Vagina (tissue), 2 donors: ENCODE data around the gene SLC8A2. TPM values are rescaled to one million over a fixed set of nuclear protein-coding genes. Genes with fewer than 3 reads are reported as not detected.
A peak's percentile ranks its signal among the peaks of the same experiment; 100 is the strongest.

Source experiments
- DNase-seq, 2 donors: peaks; one replicate each; pipeline ENCODE4 v3.0.0-alpha.2; 2017; ENCODE audit errors: extremely low spot score in 2 of 2
- H3K27ac ChIP-seq: fragments of 200-600 bp; sonication (generic); one replicate; pipeline ENCODE4 v1.5.1; 2019
- H3K27me3 ChIP-seq: fragments of 200-600 bp; sonication (generic); one replicate; pipeline ENCODE4 v1.5.1; 2019
- H3K36me3 ChIP-seq, 2 donors: fragments of 200-600 bp; sonication (generic); one replicate each; pipeline ENCODE4 v1.5.1; 2017 to 2019
- H3K4me1 ChIP-seq: fragments of 200-600 bp; sonication (generic); one replicate; pipeline ENCODE4 v1.5.1; 2019
- H3K4me3 ChIP-seq, 2 donors: fragments of 200-600 bp; sonication (generic); 1 replicate in 1 of 2; 2 replicates in 1 of 2; pipeline ENCODE4 v1.5.1; 2016 to 2019
- H3K9me3 ChIP-seq: fragments of 200-600 bp; sonication (generic); one replicate; pipeline ENCODE4 v1.5.1; 2019
- CTCF ChIP-seq, 3 experiments: fragments of 450-650 bp in 2 of 3; fragments of 200-600 bp in 1 of 3; sonication (generic) in 1 of 3; IDR thresholded peaks; one replicate each; pipeline ENCODE4 v1.5.1; 2017 to 2019; ENCODE audit warnings: antibody characterized with exemption in 3 of 3, mild to moderate bottlenecking in 2 of 3, moderate library complexity in 2 of 3
- POLR2A ChIP-seq, 2 donors: fragments of 450-650 bp; IDR thresholded peaks; one replicate each; pipeline ENCODE4 v1.6.1; 2017; ENCODE audit warnings: antibody characterized with exemption in 2 of 2, mild to moderate bottlenecking in 2 of 2, moderate library complexity in 2 of 2
- POLR2AphosphoS5 ChIP-seq, 2 donors: sonication (generic); formaldehyde crosslinking; IDR thresholded peaks; one replicate each; pipeline ENCODE4 v1.9.0; 2017; ENCODE audit warnings: antibody characterized with exemption in 2 of 2, mild to moderate bottlenecking in 2 of 2, low read depth in 1 of 2; ENCODE audit not compliant: insufficient read depth in 1 of 2
- intact Hi-C: fragments of 100-400 bp; cut with DNase I; formaldehyde crosslinking; loops from one replicate; pipeline ENCODE4 v1.15.1; 2023
- total RNA-seq: library from RNA; depleted of rRNA; stranded (reverse); fragments of >200 nt; gene quantifications from one replicate; pipeline ENCODE4 v1.2.3, GENCODE V29; 2016

Gene SLC8A2
- total RNA-seq, 1 donor from 2014 or later: 0.49 TPM

- H3K9me3 ChIP-seq: no peaks in the 10 kb centered on the region
- H3K27ac ChIP-seq: no peak overlapping the region
- peaks cover 11% of the 10 kb centered on the region for H3K27me3 ChIP-seq
- DNase-seq: no peak
- peaks cover 19% of the 10 kb centered on the region for H3K4me1 ChIP-seq
- H3K36me3 ChIP-seq: no peaks in the 10 kb centered on the region
- intact Hi-C loops: loop anchor here (10.0 kb wide), 1 partner anchor 127 kb away; no protein-coding TSS in a partner anchor
- no peak for TF ChIP-seq CTCF (IDR thresholded peaks at IDR 0.05)
- no peak for TF ChIP-seq POLR2A (IDR thresholded peaks at IDR 0.05)
- no peak for TF ChIP-seq POLR2AphosphoS5 (IDR thresholded peaks at IDR 0.05; ENCODE audit: insufficient read depth in 1 of 2, low read depth in 1 of 2)
- H3K4me3 ChIP-seq: no peak overlapping the region
Observed at GRCh38 chr19:47421244-47421786, 50.4 kb downstream of the SLC8A2 start.

DNA sequence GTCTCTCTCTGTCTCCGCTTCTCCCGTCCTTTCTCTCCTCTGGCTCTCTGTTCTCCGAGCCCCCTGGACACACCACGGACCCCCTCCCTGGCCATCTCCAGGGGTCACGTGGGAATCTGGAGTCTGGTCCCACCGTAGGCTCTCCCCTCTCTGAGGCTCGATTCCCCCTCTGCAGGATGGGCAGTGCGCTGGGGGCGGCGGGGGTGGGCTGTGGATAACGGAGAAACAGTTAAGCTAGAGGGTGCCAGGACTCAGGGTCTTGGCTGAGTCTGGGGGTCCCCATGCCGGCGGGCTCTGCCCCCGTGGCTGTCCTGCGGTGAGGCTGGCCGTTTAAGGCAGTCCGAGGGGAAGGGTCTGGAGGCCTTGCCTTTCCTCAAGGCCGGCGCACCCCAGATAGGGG, 51.9 kb downstream of the SLC8A2 start:
- Histone ChIP-seq H3K27me3 (peaks cover 11% of the 10 kb centered on the region), H3K9me3 (no peaks in the 10 kb centered on the region), H3K36me3 (no peaks in the 10 kb centered on the region), H3K27ac (no peak overlapping the region), H3K4me3 (no peak overlapping the region), H3K4me1 (peaks cover 19% of the 10 kb centered on the region)
- intact Hi-C loops: loop anchor here (10.0 kb wide), 1 partner anchor 125 kb away; no protein-coding TSS in a partner anchor
- no peak for DNase-seq
- TF ChIP-seq POLR2A (IDR thresholded peaks at IDR 0.05) (no peak), CTCF (IDR thresholded peaks at IDR 0.05) (no peak), POLR2AphosphoS5 (IDR thresholded peaks at IDR 0.05; ENCODE audit: insufficient read depth in 1 of 2, low read depth in 1 of 2) (no peak)

DNA sequence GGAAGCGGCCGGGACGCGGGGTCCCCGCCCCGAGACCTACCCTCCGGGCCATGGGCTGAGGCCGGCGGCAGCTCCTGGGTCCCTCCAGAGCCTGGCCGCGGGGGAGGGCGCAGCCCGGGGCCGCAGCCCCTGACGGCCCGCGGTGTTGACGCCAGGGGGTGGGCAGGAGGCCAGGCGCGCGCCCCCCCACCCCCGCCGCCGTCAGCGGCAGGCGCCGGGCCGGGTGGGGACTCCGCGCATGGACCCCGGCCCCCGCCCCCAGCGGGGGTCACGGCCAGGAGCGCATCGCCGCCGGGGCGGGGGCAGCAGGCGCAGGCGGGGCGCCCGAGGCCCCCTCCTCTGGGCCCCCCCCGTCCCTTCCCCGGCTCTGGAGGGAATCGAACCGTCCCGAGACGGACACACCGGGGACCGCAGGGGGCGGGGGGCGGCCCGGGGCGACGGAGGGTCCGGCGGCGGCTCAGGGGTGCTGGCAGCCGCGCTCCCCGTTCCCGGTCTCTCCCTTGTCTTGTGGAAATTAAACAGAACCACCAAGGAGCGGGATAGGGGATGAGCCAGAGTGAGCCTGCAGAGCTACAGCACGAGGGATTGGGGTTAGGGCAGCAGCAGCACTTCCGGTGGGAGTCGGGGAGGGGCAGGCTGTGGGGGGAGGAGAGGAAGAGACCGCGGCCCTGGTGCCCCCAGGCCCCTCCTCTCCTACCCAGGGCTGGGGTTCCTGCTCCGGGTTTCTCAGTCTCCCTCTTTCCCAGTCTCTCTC, 52.5 kb downstream of the SLC8A2 start, which contains the start of gene MEIS3:
MEIS3 (minus strand) TSS at position 498 of the 754 bp plus-strand sequence; CDS start at position 52, 446 bp downstream.
- TF ChIP-seq POLR2AphosphoS5 (IDR thresholded peaks at IDR 0.05; ENCODE audit: insufficient read depth in 1 of 2, low read depth in 1 of 2): no peak
- TF ChIP-seq POLR2A (IDR thresholded peaks at IDR 0.05): no peak
- no peak for TF ChIP-seq CTCF (IDR thresholded peaks at IDR 0.05)
- H3K27ac ChIP-seq: peak within 1 kb of the TSS; percentile 57
- intact Hi-C loops: no loop called here
- no peaks in the 10 kb centered on the region for H3K9me3 ChIP-seq
- H3K36me3 ChIP-seq: no peaks in the 10 kb centered on the region
- peaks cover 19% of the 10 kb centered on the region for H3K4me1 ChIP-seq
- DNase-seq: no peak
- peaks cover 8% of the 10 kb centered on the region for H3K27me3 ChIP-seq
- peak within 1 kb of the TSS; percentile 55 to 61 for H3K4me3 ChIP-seq

GRCh38 chr19:47418692-47419029, 53.0 kb downstream of the SLC8A2 start:
- intact Hi-C loops: no loop called here
- Histone ChIP-seq H3K4me3 (peak overlapping the region; percentile 55 to 61), H3K9me3 (no peaks in the 10 kb centered on the region), H3K4me1 (peaks cover 19% of the 10 kb centered on the region), H3K27ac (peak overlapping the region; percentile 57), H3K36me3 (no peaks in the 10 kb centered on the region), H3K27me3 (peaks cover 8% of the 10 kb centered on the region)
- TF ChIP-seq POLR2AphosphoS5 (IDR thresholded peaks at IDR 0.05; ENCODE audit: insufficient read depth in 1 of 2, low read depth in 1 of 2): no peak
- no peak for TF ChIP-seq CTCF (IDR thresholded peaks at IDR 0.05)
- no peak for TF ChIP-seq POLR2A (IDR thresholded peaks at IDR 0.05)
- DNase-seq: no peak
